WERI-Rb-1 (cell line): ENCODE results near the gene TMEM108.

Experiments used
- DNase-seq: peaks from one replicate; pipeline ENCODE4 v3.0.0-alpha.2; 2020
- H3K27ac ChIP-seq: fragments of 250-450 bp; sonication (Bioruptor Pico); 2 replicates; pipeline ENCODE4 v1.5.1; 2020; ENCODE audit warnings: mild to moderate bottlenecking, moderate library complexity
- H3K27me3 ChIP-seq: fragments of 250-450 bp; sonication (Bioruptor Pico); 2 replicates; pipeline ENCODE4 v1.5.1; 2021; ENCODE audit warnings: mild to moderate bottlenecking, low read depth, moderate library complexity; ENCODE audit not compliant: insufficient read depth, severe bottlenecking
- H3K36me3 ChIP-seq: fragments of 250-450 bp; sonication (Bioruptor Pico); 2 replicates; pipeline ENCODE4 v1.5.1; 2020; ENCODE audit warnings: mild to moderate bottlenecking, moderate library complexity
- H3K4me3 ChIP-seq: 2 replicates; pipeline ENCODE4 v1.5.1; 2011; ENCODE audit warnings: low read depth, mild to moderate bottlenecking, control low read depth, low read length
- H3K9me3 ChIP-seq: fragments of 250-450 bp; sonication (Bioruptor Pico); 2 replicates; pipeline ENCODE4 v1.5.1; 2021; ENCODE audit warnings: mild to moderate bottlenecking, moderate library complexity; ENCODE audit not compliant: severe bottlenecking
- CTCF ChIP-seq: IDR thresholded peaks from 2 replicates; pipeline ENCODE4 v1.5.1; 2011; ENCODE audit warnings: low read depth, mild to moderate bottlenecking, control low read depth, inconsistent platforms, low read length

The TMEM108 gene

GRCh38 chr3:133377396-133377795 lies 339.2 kb downstream of the TMEM108 start:
- Histone ChIP-seq H3K9me3 (no peaks in the 10 kb centered on the region), H3K36me3 (no peaks in the 10 kb centered on the region), H3K27ac (peak overlapping the region; percentile 48; the same call in 1 of the 2 replicates), H3K27me3 (no peaks in the 10 kb centered on the region), H3K4me3 (no peak overlapping the region)
- peak; percentile 22; the same call in 1 of the 2 replicates for TF ChIP-seq CTCF
- DNase-seq, result peak; percentile 33

GRCh38 chr3:133379926-133380325 lies 341.7 kb downstream of the TMEM108 start:
- Histone ChIP-seq H3K4me3 (no peak overlapping the region), H3K9me3 (no peaks in the 10 kb centered on the region), H3K27ac (no peak overlapping the region), H3K36me3 (no peaks in the 10 kb centered on the region), H3K27me3 (no peaks in the 10 kb centered on the region)
- TF ChIP-seq CTCF, result no peak
- no peak for DNase-seq

- no peak overlapping the region for H3K27ac ChIP-seq
- no peak for DNase-seq
- H3K4me3 ChIP-seq, result no peak overlapping the region
- no peaks in the 10 kb centered on the region for H3K27me3 ChIP-seq
- no peak for TF ChIP-seq CTCF
- H3K36me3 ChIP-seq, result no peaks in the 10 kb centered on the region
- H3K9me3 ChIP-seq, result no peaks in the 10 kb centered on the region
Observed at GRCh38 chr3:133380481-133381225, 342.5 kb downstream of the TMEM108 start.

GRCh38 chr3:133381346-133382109 lies 343.3 kb downstream of the TMEM108 start:
- TF ChIP-seq CTCF, result no peak
- Histone ChIP-seq H3K9me3 (no peaks in the 10 kb centered on the region), H3K27me3 (no peaks in the 10 kb centered on the region), H3K36me3 (no peaks in the 10 kb centered on the region), H3K27ac (no peak overlapping the region), H3K4me3 (no peak overlapping the region)
- no peak for DNase-seq

GRCh38 chr3:133383175-133383574 lies 345.0 kb downstream of the TMEM108 start:
- H3K9me3 ChIP-seq, result no peaks in the 10 kb centered on the region
- no peak for TF ChIP-seq CTCF
- no peaks in the 10 kb centered on the region for H3K36me3 ChIP-seq
- H3K4me3 ChIP-seq, result no peak overlapping the region
- no peak for DNase-seq
- H3K27ac ChIP-seq, result no peak overlapping the region
- no peaks in the 10 kb centered on the region for H3K27me3 ChIP-seq
